Panc1 (cell line): Measurements from ENCODE around the gene C2orf42. TPM values are rescaled to one million over a fixed set of nuclear protein-coding genes. Genes with fewer than 3 reads are reported as not detected.

ENCODE experiments used
- ATAC-seq: fragments of 200-7000 bp; cut with Tn5 transposase; 2 replicates; pipeline ENCODE4 v1.9.1; 2020; ENCODE audit warnings: mild to moderate bottlenecking, moderate library complexity
- BruUV-seq: library from RNA; stranded (reverse); fragments of 400-500 nt; replicated peaks from 2 replicates; lab custom pipeline; 2021; lab: Mats Ljungman, UMichigan
- CTCF ChIA-PET: fragments of 300-600 bp; sonication (Branson Sonifier 250); formaldehyde crosslinking; loops from one replicate; lab custom pipeline; 2022; ENCODE audit warnings: antibody characterized with exemption; lab: Charles Lee
- POLR2A ChIA-PET: fragments of 300-600 bp; sonication (Branson Sonifier 250); formaldehyde crosslinking; loops from one replicate; lab custom pipeline; 2022; ENCODE audit warnings: antibody characterized with exemption; lab: Charles Lee
- DNase-seq: peaks from one replicate; pipeline ENCODE4 v3.0.0-alpha.2; 2010; ENCODE audit warnings: low read depth, low spot score
- H3K27ac ChIP-seq: 2 replicates; pipeline ENCODE4 v1.5.1; 2011; ENCODE audit warnings: mild to moderate bottlenecking, low read length, inconsistent platforms
- H3K27me3 ChIP-seq: fragments of 200-500 bp; sonication (Bioruptor generic); 2 replicates; pipeline ENCODE4 v1.6.0; 2014; ENCODE audit warnings: low read length, inconsistent platforms; ENCODE audit not compliant: control insufficient read depth, insufficient read depth
- H3K36me3 ChIP-seq: fragments of 200-500 bp; sonication (Bioruptor generic); 2 replicates; pipeline ENCODE4 v1.5.1; 2014; ENCODE audit warnings: inconsistent platforms, mild to moderate bottlenecking, low read length, moderate library complexity; ENCODE audit not compliant: control insufficient read depth, insufficient read depth
- H3K4me1 ChIP-seq: 2 replicates; pipeline ENCODE4 v1.5.1; 2011; ENCODE audit warnings: inconsistent platforms, mild to moderate bottlenecking, low read length, moderate library complexity; ENCODE audit not compliant: control insufficient read depth, insufficient read depth
- H3K4me3 ChIP-seq, 2 experiments: 2 replicates each; pipeline ENCODE4 v1.5.1; 2011 to 2012; ENCODE audit warnings: low read depth in 2 of 2, low read length in 2 of 2, mild to moderate bottlenecking in 2 of 2, inconsistent platforms in 1 of 2, moderate library complexity in 1 of 2
- H3K9me3 ChIP-seq: fragments of 200-500 bp; sonication (Bioruptor generic); 2 replicates; pipeline ENCODE4 v1.5.1; 2014; ENCODE audit warnings: low read depth, mild to moderate bottlenecking, inconsistent platforms, low read length, moderate library complexity; ENCODE audit not compliant: control insufficient read depth, insufficient read depth
- CTCF ChIP-seq: fragments of 450-650 bp; IDR thresholded peaks from 2 replicates; pipeline ENCODE4 v1.5.1; 2017; ENCODE audit warnings: mild to moderate bottlenecking
- POLR2AphosphoS5 ChIP-seq: IDR thresholded peaks from 2 replicates; pipeline ENCODE4 v1.6.1; 2012; ENCODE audit warnings: mild to moderate bottlenecking, low read depth, low read length, moderate library complexity
- REST ChIP-seq, 2 experiments: IDR thresholded peaks; 2 replicates each; pipeline ENCODE4 v1.6.1; 2011 to 2012; ENCODE audit warnings: low read depth in 2 of 2, control low read depth in 1 of 2, low read length in 1 of 2, mild to moderate bottlenecking in 1 of 2, moderate library complexity in 1 of 2; ENCODE audit not compliant: insufficient read depth in 1 of 2
- SIN3A ChIP-seq: IDR thresholded peaks from 2 replicates; pipeline ENCODE4 v1.6.1; 2012; ENCODE audit warnings: low read depth, mild to moderate bottlenecking, low read length, moderate library complexity, borderline replicate concordance; ENCODE audit not compliant: insufficient read depth
- TCF7L2 ChIP-seq: IDR thresholded peaks from 2 replicates; pipeline ENCODE4 v1.6.1; 2011; ENCODE audit warnings: mild to moderate bottlenecking, low read depth, low read length, inconsistent platforms
- in situ Hi-C: cut with HindIII; loops from 2 replicates; pipeline ENCODE4 v1.10.0; 2016; ENCODE audit warnings: low sequenced_read_pairs, low pct_unique_long_range_greater_than_20kb
- intact Hi-C: fragments of 100-400 bp; cut with micrococcal nuclease; formaldehyde crosslinking; loops from one replicate; pipeline ENCODE4 v1.10.0; 2022; ENCODE audit not compliant: unreplicated experiment
- total RNA-seq: library from RNA; stranded (reverse); gene quantifications from one replicate; pipeline ENCODE4 v1.2.1, GENCODE V29; 2021; ENCODE audit not compliant: unreplicated experiment

C2orf42 gene
- total RNA-seq, 1 experiment from 2014 or later, result 15.4 TPM

DNA sequence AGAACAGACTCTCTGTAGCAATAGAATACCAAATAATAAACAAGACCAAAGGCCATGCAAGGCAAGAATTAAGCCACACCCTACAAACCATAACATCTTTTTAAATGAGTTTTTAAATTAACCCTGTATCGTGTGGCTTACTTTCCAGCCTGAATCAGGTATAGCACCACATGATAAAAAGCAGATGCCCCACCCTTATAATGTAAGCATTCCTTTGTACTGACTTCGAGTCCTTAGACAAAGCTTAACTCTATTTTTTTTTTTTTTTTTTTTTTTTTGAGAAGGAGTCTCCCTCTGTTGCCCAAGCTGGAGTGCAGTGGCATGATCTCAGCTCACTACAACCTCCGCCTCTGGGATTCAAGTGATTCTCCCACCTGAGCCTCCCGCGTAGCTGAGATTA is 1.7 kb upstream of the C2orf42 start:
- no peaks in the 10 kb centered on the region for H3K4me1 ChIP-seq
- ATAC-seq (no peak), DNase-seq (no peak)
- H3K27me3 ChIP-seq, result no peaks in the 10 kb centered on the region
- no peak overlapping the region for H3K27ac ChIP-seq
- POLR2A ChIA-PET, result no interaction called here
- CTCF ChIA-PET, result no interaction called here
- intact Hi-C loops, result no loop called here
- BruUV-seq, result no TSS peak
- no peak overlapping the region for H3K4me3 ChIP-seq
- in situ Hi-C loops, result no loop called here
- H3K9me3 ChIP-seq, result no peaks in the 10 kb centered on the region
- H3K36me3 ChIP-seq, result no peaks in the 10 kb centered on the region
- TF ChIP-seq TCF7L2, result no peak
- no peak for TF ChIP-seq SIN3A
- no peak for TF ChIP-seq CTCF
- TF ChIP-seq REST (IDR thresholded peaks at IDR 0.05; ENCODE audit: insufficient read depth in 1 of 2, low read depth in 2 of 2, low read length in 1 of 2), result no peak

DNA sequence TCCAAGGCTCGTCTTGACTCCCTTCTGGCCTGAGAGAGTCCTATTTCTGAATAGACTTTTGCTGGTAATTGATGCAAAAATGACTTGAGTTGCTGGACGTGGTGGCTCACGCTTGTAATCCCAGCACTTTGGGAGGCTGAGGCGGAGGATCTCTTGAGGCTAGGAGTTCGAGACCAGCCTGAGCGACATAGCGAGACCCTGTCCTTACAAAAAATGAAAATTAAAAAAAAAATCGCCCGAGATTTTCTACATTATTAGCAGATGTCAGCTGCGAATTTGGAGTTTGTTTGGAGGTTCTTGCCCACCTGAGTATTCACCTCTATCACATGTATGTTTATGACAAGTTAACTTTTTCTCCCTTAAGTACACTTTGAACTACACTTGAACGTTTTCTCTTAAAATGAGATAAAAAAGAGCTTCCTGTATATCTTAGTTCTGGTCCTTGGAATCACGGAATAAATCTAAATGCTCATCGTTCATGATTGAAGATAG is 471 bp upstream of the C2orf42 start:
- Histone ChIP-seq H3K9me3 (no peaks in the 10 kb centered on the region), H3K27ac (peak overlapping the region; percentile 92), H3K4me3 (peak overlapping the region; percentile 62 to 79), H3K27me3 (no peaks in the 10 kb centered on the region), H3K36me3 (no peaks in the 10 kb centered on the region), H3K4me1 (no peaks in the 10 kb centered on the region)
- CTCF ChIA-PET, result interaction anchor here (0.6 to 0.8 kb wide), 3 partner anchors 23 to 279 kb away, joined by 3 read pairs; no protein-coding TSS in a partner anchor
- POLR2A ChIA-PET, result interaction anchor here (0.9 to 1.1 kb wide), 2 partner anchors 12 to 277 kb away, joined by 3 to 4 read pairs; no protein-coding TSS in a partner anchor
- TF ChIP-seq CTCF (no peak), POLR2AphosphoS5 (no peak), TCF7L2 (no peak), SIN3A (no peak), REST (IDR thresholded peaks at IDR 0.05; ENCODE audit: insufficient read depth in 1 of 2, low read depth in 2 of 2, low read length in 1 of 2) (no peak)
- intact Hi-C loops, result no loop called here
- in situ Hi-C loops, result no loop called here
- no TSS peak for BruUV-seq
- DNase-seq (no peak), ATAC-seq (no peak)
